ENCODE data around the gene IRX4.

The IRX4 gene

DNA sequence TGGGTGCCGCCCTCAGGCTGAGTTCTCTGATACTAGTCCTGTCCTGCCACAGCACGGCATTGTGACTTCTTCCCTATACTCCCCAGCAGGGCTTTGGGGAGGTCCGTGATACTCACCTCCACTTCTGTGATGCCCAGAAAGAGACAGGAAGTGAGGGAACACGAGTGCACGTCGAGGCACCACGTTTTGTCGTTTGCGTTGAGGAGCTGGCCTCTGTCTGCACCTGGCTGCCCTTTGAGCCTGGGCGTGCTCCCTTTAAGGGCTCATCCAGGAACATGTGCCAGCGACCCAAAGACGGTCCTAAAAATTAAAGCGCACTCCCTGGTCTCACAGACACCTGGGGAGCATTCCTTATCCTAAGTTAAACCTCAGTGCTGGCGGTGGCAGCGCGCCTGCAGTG lies 8.7 kb upstream of the IRX4 start:
- DNase-seq (ENCODE audit: low read depth), result no peak

DNA sequence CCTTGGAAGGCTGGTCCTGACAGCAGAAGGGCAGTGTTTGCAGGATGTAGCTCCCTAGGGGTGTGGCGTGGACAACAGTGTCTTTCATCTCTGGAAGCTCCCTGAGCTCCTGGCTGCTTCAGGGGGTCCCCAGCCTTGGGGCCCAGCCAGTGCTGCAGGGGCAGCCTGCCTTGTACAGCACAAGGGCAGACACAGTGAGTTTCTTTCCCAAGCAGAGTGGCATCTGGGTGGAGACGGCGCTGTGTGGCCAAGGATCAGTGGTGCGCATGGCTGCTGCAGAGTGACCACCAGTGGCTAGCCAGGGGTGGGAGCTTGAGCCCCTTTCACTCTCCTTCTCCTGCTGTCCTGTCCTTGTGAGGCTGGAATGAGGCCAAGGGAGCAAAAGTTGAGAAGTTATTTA lies 7.6 kb upstream of the IRX4 start:
- no peak for DNase-seq (ENCODE audit: low read depth)

DNA sequence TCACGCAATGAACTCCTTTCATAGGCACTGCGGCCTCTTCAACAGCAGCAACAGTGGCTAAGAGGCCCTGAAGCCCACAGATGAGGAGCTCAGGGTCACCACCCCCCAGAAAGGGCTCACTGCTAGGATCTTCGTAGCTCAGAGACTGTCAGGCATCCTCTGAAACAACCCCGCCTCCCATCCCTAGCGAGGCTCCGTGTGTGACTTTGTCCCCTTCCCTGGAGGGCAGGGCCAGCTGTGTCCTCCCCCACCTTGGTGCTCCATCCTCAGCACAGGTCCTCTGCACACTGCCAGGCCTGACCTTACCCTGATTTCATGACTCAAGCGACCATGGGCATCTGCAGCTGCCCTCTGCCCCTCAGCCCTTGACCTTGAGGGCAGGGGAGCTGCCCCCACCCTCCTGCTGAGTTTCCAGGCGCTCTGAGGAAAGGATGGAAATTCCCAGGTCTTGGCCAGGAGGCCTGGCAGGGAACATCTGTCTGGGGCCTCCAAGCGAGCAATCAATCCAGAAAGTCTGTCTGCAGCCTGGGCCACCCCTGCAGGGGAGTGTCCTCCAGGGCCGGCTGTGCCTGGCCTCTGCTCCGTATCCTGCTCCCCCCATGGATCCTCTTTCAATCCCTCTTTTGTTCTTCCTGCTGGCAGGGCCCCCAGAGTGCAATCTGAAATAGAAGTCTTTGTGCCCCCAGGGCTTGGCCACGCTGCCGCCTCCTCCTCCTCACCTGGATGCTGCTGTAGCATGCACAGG lies 6.8 kb upstream of the IRX4 start:
- DNase-seq (ENCODE audit: low read depth), result no peak

DNA sequence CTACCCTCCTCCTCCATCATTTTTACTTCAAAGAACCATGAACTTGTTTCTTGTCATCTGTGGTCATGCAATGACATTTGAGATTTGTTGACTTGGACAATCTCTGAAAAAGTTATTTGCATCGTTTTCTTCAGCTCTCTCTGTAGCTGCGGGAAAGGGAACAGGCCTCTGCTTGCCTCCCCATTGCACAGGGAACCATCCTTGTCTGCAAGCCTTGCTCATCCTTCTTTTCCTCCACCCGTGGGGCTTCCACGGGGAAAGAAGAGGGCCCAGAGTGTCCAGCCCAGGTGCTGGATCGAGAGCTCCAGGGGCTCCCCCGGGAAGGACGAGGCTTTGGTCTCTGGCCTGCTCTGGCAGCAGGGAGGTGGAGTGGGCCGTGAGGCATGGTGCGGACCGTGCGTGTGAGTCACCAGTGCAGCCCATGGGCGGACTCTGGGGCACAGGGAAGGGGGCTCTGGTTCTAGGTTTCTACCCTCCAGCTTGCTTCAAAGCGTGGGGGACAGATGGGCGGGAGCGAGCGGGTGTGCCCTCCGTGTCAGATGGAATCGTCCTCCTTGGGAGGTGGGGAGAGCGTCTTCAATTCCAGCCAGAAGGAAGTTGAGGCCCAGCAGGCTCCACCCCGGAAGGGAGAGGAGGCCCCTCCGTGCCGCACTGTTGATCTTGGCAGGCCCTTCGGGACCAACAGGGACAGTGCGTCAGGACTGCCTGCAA lies 6.0 kb upstream of the IRX4 start:
- no peak for DNase-seq (ENCODE audit: low read depth)

DNA sequence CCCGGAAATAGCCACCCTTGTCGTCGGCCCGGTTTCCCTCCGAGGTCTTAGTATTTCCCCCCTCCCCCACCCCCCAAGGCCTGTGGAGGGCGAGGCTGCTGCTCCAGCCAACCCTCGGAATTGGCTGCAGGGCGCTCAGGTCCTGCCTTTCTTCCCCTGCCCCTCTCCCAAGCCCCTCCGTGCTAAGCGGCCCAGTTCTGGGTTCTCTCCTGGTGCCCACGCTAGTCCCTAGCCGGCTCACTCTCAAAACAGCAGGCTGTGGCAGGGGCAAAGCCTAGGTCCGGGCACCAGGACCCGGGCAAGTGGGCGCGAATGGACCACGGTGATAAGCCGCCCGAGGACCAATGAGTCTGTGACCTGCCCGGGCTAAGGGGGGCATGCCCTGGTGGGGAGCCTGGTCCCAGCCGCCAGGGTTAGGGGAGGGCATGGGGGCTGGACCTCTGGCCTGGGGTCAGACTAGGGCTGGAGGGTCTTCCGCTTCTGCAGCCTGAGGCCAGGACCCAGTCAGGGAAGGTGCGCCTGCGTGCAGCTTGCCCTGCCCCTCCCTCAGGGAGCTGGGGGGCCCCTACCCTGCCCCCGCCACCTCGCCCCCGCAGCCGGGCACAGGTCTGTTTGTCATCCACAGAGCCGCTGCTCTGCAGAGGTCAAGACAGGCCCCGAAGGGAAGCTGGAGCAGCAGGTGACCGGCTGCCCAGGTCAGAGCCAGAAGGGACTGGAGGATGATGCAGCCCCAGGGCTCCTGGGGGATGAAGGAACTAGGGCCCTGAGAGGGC lies 5.0 kb upstream of the IRX4 start:
- DNase-seq (ENCODE audit: low read depth), result no peak

DNA sequence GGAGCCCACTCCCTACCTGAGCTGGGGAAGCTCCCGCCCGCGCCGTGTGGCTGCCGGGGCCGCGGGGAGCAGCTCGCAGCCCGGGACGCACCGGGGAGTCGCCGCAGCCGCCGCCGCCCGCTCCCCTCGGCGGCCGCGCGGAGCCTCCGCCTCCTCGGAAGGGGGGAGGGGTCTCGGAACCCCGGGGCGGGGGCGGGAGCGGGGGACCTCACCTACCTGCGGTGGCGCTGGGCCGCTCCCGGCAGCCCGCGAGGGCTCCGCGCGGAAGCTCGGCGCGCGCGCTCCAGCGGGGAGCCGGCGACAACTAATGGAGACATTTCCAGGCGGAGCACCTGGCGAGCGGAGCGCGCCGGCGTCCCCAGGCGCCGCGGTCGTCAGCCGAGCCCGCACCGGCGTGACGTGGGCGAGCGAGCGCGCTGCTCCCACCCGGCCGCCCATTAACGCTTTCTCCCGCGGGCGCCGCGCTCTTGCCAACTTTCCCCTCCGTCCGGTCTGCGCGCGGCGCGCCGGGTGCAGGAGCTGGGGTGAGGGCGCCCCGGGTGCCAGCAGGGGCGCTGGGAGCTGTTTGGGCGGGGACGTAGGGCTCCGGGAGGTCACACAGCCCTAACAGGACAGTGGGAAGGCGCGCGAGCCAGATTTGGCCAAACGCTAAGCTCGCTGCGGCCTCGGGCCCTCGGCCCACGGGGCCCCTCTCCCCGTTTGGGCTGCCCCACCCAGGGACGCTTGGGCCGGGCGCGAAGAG lies 4.3 kb upstream of the IRX4 start:
- DNase-seq (ENCODE audit: low read depth), result no peak

DNA sequence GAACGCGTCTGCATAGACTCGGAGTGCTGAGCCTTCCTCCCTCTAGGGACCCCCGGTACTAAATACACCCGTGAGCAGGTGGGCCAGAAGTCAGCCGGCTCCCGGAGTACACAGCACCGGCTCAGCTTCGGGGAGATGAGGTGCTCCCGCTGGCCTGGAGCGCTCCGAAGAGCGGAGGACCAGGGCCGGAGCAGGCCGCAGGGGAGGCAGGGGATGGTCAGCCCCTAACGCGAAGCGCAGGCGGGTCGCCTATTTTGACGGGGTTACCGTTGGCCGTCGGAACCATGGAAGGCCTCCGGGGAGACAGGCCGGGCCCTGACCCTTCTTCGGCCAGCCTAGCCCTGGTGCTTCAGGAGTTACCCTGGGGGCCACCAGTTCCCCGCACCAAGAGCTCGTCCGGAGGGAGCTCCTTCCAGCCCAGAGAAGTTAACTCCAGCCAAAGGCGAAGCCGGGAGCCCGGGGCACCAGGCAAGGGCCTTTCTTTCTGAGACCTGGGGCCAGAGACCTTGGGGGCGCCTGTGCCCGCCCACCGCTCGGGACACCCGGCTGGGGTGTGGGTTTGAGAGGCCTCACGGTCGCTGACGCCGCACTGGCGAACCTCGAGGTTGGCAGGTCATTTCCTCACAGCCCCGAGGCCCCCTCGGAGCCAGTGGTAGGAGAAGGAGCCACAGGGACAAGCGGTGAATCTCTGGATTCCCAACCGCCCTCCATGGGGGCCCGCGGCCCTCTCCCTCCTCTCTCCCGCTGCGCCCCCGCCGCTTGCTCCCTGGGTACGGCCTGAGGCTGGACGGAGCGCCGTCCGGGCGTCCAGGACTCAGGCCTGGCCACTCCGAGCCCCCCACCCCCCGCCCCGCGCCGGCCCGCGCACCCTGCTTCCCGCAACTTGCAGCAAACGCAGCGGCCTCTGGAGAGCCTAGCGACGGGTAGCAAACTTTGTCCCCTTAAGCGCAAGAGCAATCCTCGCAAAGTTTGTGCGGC lies 3.4 kb upstream of the IRX4 start:
- DNase-seq (ENCODE audit: low read depth), result no peak

DNA sequence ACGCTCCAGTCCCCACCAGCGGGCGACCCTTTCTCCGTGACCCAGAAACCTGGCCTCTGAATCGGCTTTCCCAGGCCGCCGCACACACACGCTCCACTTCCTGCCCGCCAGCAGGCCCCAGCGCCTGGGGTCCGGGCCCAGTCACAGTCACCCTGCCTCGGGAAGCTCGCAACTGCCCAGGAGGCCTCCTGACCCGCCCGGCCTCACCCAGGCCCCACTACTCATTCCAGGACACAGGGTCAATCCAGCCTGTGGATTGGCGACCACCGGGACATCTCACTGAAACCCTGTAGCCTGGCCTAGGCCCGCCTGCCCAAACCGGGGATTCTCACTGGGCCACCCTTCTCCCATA lies 2.7 kb upstream of the IRX4 start:
- DNase-seq (ENCODE audit: low read depth), result no peak

DNA sequence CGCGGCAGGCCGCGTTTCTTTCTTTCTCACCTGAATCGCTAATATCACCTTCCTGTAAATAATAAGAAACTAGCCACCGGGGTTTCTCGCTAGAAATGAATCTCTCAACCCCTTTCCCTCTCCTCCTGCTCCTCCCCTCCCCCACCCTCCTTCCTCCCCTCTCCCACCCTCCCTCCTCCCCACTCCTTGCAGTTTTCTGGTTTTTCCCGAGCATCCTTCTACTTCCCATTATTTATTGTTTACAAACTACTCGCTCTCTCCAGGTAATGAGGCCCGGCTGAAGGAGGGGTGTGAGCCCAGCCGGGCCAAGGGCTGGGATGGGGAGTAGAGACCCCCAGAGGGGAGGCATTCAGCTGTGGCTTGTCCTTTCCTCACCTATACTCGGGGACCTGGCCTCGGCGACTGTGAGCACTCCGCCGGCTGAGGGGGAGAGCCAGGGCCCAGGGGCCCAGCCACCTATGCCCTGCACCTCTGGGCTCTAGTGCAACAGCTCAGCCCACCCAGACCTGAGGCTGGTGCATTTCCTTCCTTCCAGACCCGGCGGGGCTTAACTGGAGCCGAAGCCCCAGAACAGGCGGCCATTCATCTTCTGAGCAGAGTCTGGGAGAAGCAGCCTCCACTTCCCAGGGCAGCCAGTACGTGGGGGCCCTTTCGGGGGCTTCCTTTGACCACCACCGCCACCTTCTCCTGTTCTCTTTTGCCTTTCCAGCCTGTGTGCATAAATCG lies 2.1 kb upstream of the IRX4 start:
- DNase-seq (ENCODE audit: low read depth), result no peak

DNA sequence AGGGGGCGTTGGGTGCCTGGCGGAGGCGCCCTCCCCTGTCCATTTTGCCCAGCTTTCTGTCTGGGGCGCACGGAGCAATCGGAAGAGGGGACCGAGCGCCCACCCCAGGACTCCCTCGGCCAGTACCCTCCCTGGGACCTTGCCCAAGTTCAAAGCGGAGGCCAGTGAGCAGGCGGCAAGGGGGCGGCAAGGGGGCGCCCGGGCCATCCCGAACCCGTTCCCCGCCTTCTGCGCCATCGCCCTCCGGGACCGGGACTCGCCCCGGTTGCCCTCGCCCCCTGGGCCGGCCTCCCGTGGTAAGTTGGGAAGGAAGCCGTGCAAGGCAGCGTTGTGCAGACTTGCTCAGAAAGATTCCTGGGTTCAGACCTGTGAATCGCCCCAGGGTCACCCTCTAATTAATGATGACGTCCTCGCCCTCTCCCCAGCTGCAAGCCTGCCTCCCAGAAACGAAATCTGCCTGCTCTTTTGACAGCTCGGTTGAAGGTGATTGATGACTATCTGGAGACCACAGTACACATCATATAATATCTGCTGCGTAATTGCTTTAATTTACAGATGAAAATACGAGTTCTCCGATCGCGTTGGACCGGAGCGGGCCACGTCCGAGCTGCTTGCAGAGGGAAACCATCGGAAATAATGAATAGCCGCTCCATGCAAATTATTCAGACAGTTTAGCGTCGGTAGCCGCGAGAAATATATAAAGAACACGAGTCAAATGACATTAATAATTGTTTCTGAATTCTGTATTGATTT lies 1.4 kb upstream of the IRX4 start:
- DNase-seq (ENCODE audit: low read depth), result no peak

DNA sequence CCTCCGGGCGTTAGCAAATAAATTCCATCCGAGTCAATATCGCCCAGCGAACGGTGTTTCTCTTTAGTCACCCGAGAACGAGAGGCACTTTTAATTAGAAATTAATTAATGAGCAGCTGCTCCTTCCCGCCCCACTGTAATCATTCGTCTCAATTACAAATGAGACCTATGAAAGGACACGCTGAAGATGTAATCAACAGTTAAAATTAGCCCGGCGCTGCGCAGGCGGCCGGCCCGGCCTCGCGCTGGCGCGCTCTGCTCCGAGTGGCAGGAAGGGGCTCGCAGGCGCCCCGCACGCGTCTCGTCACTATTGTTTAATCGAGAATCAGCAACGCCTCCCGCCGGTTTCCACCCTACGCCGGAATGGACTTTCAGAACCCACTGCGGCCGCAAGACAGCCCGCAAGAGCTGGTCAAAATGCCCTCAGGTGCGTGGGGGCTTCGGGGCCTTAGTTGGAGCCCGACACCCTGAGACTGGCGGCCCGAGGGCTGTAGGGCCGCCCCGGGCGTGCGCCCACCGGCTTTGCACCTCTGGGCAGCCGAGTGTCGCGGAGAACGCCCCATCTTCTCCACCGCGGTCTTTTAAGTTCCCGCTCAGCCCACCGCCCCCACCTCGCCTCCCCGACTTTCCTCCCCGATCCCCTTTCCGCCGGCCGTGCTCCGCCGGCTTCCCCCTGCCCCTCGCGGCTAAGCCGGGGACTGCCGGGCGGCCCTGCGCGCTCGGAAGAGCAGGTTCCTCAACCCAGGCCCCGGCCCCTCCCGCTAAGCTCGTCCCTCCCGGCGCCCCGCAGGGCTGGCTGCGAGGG lies 597 bp upstream of the IRX4 start:
- no peak for DNase-seq (ENCODE audit: low read depth)

DNA sequence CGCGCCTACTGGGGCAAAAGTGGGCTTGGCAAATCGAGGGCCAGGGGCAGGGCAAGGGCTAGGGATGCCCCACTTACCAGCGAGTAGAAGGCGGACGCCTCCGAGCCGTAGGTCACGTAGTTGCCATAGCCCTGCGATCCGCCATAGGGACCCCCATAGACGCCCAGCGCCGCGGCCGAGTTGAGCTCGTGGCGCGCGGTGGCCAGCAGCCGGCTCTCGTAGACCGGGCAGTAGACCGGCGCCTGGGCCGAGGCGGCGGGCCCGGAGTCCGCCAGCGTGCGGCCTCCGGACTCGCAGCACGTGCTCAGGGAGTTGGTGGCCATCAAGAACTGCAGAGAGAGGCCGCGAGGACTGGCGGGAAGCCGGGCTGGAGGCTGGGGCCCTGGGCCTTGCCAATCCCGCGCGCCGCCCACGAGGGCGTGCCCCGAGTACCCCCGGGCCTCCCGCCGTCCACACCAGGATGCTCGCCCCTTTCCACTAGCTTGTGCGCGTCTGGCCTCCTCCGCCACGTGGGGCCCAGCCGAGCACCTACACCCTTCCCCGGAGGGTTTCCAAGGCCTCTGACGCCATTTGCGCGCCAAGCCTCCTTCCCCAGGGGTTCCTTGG lies 891 bp downstream of the IRX4 start:
- no peak for DNase-seq (ENCODE audit: low read depth)

DNA sequence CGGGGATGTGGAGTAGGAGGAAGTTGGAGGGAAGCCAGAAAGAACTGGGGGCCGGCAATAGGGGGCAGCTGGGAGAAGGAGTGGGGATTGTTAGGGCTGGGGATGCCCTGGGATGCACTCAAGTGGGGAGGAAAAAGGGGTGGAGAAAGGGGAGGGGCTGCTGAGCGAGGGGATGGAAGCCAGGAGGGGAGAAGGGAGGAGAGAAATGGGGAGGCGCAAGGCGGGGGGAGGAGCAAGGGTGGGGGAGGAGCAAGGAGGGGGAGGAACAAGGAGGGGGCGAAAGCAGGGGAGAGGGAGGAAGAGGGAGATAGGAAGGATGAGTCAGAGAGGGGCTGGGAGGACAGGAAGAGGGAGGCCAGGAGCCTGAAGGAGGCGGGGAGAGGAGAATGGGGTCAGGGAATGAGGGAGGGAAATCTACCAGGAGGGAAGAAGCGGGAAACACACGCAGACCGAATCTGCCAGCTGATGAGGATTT lies 1.6 kb downstream of the IRX4 start:
- DNase-seq (ENCODE audit: low read depth), result no peak

DNA sequence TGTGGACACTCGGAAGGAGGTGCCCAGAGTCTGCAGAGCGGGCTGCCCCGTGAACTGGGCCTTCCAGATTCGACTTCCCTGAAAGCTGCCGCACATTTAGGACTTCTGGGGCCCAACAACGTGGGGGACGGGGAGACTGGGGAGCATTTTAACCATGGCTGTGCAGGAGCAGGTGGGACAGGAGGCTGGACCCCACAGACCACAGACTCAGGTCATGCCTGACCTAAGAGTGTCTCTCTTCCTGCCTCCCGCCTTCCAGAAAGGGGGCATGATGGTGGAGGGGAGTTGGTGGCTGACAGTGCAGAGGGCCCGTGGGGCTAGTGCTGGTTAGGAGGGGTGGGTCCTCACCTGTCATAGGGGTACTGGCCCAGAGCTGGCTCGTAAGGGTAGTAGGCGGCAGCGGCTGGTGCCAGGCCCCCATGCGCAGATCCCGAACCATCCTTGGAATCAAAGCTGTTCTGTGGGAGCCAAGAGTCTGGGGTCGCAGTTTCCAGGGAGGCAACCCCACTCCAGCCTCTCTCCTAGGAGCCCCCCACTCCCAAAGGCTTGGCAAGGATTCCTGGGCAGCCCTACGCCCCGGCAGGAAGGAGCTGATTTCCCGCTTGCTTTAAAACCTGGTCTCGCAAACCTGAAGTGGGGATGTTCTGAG lies 2.2 kb downstream of the IRX4 start:
- DNase-seq (ENCODE audit: low read depth), result no peak

DNA sequence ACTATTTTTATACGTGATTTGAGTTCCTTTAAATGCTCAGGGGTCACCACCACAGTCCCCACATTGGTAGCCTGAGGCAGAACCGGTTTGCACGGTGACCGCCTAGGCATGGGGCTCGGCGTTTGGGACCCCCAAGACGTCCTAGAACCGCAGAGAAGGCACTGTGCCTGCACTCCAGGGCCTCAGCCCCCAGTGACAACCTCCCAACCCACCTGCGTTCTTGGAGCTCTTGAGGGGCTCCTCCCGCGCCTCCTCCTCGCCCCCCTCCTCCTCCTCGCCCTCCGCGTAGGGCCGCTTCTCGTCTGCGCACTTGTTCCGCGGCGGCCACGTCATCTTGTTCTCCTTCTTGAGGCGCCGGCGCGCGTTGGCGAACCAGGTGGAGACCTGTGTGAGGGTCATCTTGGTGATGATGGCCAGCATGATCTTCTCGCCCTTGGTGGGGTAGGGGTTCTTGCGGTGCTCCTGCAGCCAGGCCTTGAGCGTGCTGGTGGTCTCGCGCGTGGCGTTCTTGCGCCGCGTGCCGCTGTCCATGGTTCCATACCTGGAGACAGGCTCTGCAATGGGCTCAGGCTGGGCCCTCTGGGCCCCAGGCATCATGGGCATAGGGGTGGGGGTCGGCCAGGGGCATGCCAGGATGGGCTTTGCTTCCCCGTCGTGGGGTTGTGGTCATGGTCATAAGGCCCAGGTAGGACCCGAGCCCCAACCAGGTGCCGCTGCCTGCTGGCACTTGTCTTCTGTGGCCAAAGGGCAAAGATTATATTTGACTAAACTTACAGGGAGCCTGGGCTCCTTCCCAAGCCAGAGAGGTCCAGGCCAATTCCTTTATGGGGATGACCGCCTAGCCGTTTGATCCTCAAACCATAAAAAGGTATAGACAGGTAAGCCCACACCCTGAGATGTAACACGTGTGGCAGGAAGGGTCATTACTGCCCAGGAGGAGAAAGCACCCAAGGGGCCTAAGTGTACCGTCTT lies 3.1 kb downstream of the IRX4 start:
- DNase-seq (ENCODE audit: low read depth), result no peak

DNA sequence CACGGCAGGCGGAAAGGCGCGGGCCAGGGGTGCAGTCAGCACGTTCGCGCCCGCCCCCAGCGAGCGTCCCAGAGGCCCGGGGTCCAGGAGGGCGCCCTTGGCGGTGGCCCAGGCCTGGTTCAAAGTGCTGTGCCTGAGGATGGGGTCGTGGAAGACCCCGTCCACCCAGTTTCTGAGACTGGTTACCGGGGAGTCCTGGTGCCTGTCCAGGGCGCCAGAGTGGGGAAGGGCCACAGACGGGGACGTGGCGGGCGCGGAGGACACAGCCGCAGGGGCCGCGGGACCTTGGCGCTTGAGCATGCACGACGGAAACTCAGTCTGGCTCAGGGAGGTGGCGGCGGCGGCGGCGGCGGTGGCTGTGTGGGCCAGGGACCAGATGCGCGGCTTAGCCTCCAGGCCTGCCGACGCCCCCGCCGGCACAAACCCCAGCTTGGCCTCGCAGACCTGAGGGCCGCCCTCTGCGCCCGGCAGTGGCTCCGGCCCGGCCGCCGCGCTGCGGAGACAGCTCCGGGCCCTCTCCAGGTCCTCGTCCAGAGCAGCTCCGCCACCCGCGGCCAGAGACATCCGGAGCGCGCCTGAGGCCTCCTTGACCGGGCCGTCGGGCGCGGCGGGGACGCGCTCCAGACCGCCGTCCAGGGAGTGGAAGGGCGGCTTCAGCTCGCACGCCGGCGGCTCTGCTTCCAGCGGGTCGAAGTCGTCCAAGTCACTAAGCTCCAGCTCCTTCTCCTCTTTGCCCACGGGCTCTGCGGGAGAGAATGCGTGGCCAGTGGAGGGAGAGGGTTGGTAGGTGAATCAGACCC lies 4.5 kb downstream of the IRX4 start:
- no peak for DNase-seq (ENCODE audit: low read depth)
